ENCODE results near the gene GLYR1. TPM values are rescaled to one million over a fixed set of nuclear protein-coding genes. Genes with fewer than 3 reads are reported as not detected.

The GLYR1 gene
- total and polyA plus RNA-seq, 2 donors (not counting 1 experiment from before 2014, with no cell fraction given) = 34.0 to 137 TPM

- H3K27me3 ChIP-seq (replicated peaks in 1 of 4; ENCODE audit: control extremely low read depth in 1 of 4, control insufficient read depth in 3 of 4, insufficient read depth in 4 of 4, low read length in 3 of 4) = no peaks in the 10 kb centered on the region
- Mint-ChIP-seq H3K9me3 (ENCODE audit: insufficient read depth) (no peaks in the 10 kb centered on the region), H3K4me3 (no peak overlapping the region), H3K27me3 (no peaks in the 10 kb centered on the region), H3K4me1 (no peaks in the 10 kb centered on the region), H3K27ac (no peak overlapping the region)
- ChIA-PET POLR2A (no interaction called here), CTCF (no interaction called here)
- intact Hi-C loops (cut with micrococcal nuclease) = no loop called here
- no peak overlapping the region for H2AFZ ChIP-seq (ENCODE audit: insufficient read depth, low read depth, low read length, poor library complexity, severe bottlenecking)
- peaks cover 0 to 63% of the 10 kb centered on the region in 2 experiments for H3K36me3 ChIP-seq (replicated peaks in 1 of 2; ENCODE audit: control extremely low read depth in 1 of 2, control insufficient read depth in 1 of 2, extremely low read depth in 1 of 2, insufficient read depth in 2 of 2, low read length in 1 of 2)
- no peaks in the 10 kb centered on the region for H3K4me1 ChIP-seq (ENCODE audit: control insufficient read depth in 2 of 2, insufficient read depth in 2 of 2, low read length in 2 of 2)
- no peak for TF ChIP-seq CTCF (IDR thresholded peaks at IDR 0.05)
- TF ChIP-seq EZH2 (IDR thresholded peaks at IDR 0.05; ENCODE audit: borderline replicate concordance, insufficient read depth, low read depth, low read length, poor library complexity, severe bottlenecking) = no peak
- no peaks in the 10 kb centered on the region for H3K9me3 ChIP-seq (ENCODE audit: control extremely low read depth in 1 of 3, control insufficient read depth in 2 of 3, insufficient read depth in 1 of 3, low read length in 2 of 3)
- no peak overlapping the region for H3K4me2 ChIP-seq (replicated peaks; ENCODE audit: low read depth, low read length, poor library complexity, severe bottlenecking)
- H4K20me1 ChIP-seq (ENCODE audit: control insufficient read depth, insufficient read depth, low read length, poor library complexity, severe bottlenecking) = no peaks in the 10 kb centered on the region
- ATAC-seq (ENCODE audit: low read depth) = no peak
- no peak overlapping the region for H3K4me3 ChIP-seq (ENCODE audit: control extremely low read depth in 1 of 5, extremely low read depth in 1 of 5, insufficient read depth in 1 of 5, low read depth in 2 of 5, low read length in 4 of 5)
- 95% methylated on average over 15 of the region's 16 CpGs for WGBS (ENCODE audit: insufficient coverage)
- H3K79me2 ChIP-seq (ENCODE audit: control insufficient read depth, insufficient read depth, low read length) = no peaks in the 10 kb centered on the region
- no peak overlapping the region for H3K9ac ChIP-seq (ENCODE audit: low read length)
- no peak for DNase-seq
- no peak overlapping the region for H3K27ac ChIP-seq (ENCODE audit: low read length in 2 of 2)
Observed at GRCh38 chr16:4814542-4815173, 32.4 kb downstream of the GLYR1 start.

- no peak overlapping the region for H3K4me3 Mint-ChIP-seq
- DNase-seq = no peak
- no peak for ATAC-seq (ENCODE audit: low read depth)
- Histone ChIP-seq H3K36me3 (replicated peaks in 1 of 2; ENCODE audit: control extremely low read depth in 1 of 2, control insufficient read depth in 1 of 2, extremely low read depth in 1 of 2, insufficient read depth in 2 of 2, low read length in 1 of 2) (peaks cover 0 to 58% of the 10 kb centered on the region in 2 experiments), H3K27me3 (replicated peaks in 1 of 4; ENCODE audit: control extremely low read depth in 1 of 4, control insufficient read depth in 3 of 4, insufficient read depth in 4 of 4, low read length in 3 of 4) (no peaks in the 10 kb centered on the region), H4K20me1 (ENCODE audit: control insufficient read depth, insufficient read depth, low read length, poor library complexity, severe bottlenecking) (no peaks in the 10 kb centered on the region), H3K9ac (ENCODE audit: low read length) (no peak overlapping the region), H3K4me1 (ENCODE audit: control insufficient read depth in 2 of 2, insufficient read depth in 2 of 2, low read length in 2 of 2) (no peaks in the 10 kb centered on the region), H2AFZ (ENCODE audit: insufficient read depth, low read depth, low read length, poor library complexity, severe bottlenecking) (no peak overlapping the region), H3K4me2 (replicated peaks; ENCODE audit: low read depth, low read length, poor library complexity, severe bottlenecking) (no peak overlapping the region), H3K27ac (ENCODE audit: low read length in 2 of 2) (no peak overlapping the region), H3K9me3 (ENCODE audit: control extremely low read depth in 1 of 3, control insufficient read depth in 2 of 3, insufficient read depth in 1 of 3, low read length in 2 of 3) (no peaks in the 10 kb centered on the region), H3K4me3 (ENCODE audit: control extremely low read depth in 1 of 5, extremely low read depth in 1 of 5, insufficient read depth in 1 of 5, low read depth in 2 of 5, low read length in 4 of 5) (no peak overlapping the region), H3K79me2 (ENCODE audit: control insufficient read depth, insufficient read depth, low read length) (no peaks in the 10 kb centered on the region)
- H3K9me3 Mint-ChIP-seq (ENCODE audit: insufficient read depth) = no peaks in the 10 kb centered on the region
- no peaks in the 10 kb centered on the region for H3K4me1 Mint-ChIP-seq
- no peak for TF ChIP-seq EZH2 (IDR thresholded peaks at IDR 0.05; ENCODE audit: borderline replicate concordance, insufficient read depth, low read depth, low read length, poor library complexity, severe bottlenecking)
- TF ChIP-seq CTCF (IDR thresholded peaks at IDR 0.05) = no peak
- ChIA-PET POLR2A (no interaction called here), CTCF (no interaction called here)
- no peaks in the 10 kb centered on the region for H3K27me3 Mint-ChIP-seq
- intact Hi-C loops (cut with micrococcal nuclease) = no loop called here
- H3K27ac Mint-ChIP-seq = no peak overlapping the region
Observed at GRCh38 chr16:4814046-4814445, 33.0 kb downstream of the GLYR1 start.

Data from B cell (primary cell).